ENCODE measurements around the gene CYP24A1.

CYP24A1 gene

DNA sequence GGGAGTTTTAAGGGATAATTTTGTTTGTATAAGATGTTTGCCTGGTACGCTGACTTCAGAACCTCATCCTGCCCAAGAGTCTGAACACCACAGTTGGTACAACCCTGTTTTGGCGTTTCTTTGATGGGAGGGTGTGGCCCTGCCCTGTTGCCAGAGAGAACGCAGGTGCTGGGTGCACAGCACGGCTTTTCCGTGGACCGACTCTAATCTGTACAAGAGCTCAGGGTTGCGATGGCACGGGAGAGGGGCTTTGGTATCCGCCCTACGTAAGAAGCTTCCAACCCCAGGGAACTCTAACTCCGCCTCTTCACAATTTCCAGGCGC is 1.3 kb downstream of the CYP24A1 start:
- TF ChIP-seq, protein P1, sequence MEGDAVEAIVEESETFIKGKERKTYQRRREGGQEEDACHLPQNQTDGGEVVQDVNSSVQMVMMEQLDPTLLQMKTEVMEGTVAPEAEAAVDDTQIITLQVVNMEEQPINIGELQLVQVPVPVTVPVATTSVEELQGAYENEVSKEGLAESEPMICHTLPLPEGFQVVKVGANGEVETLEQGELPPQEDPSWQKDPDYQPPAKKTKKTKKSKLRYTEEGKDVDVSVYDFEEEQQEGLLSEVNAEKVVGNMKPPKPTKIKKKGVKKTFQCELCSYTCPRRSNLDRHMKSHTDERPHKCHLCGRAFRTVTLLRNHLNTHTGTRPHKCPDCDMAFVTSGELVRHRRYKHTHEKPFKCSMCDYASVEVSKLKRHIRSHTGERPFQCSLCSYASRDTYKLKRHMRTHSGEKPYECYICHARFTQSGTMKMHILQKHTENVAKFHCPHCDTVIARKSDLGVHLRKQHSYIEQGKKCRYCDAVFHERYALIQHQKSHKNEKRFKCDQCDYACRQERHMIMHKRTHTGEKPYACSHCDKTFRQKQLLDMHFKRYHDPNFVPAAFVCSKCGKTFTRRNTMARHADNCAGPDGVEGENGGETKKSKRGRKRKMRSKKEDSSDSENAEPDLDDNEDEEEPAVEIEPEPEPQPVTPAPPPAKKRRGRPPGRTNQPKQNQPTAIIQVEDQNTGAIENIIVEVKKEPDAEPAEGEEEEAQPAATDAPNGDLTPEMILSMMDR (IDR thresholded peaks at IDR 0.05) = no peak
- no peak overlapping the region for H3K27ac ChIP-seq
- H3K36me3 ChIP-seq = no peaks in the 10 kb centered on the region
- peaks cover 25% of the 10 kb centered on the region in 2 experiments for H3K4me1 ChIP-seq (ENCODE audit: control insufficient read depth in 1 of 2, insufficient read depth in 1 of 2, low read depth in 1 of 2, low read length in 1 of 2)
- H3K4me3 ChIP-seq (ENCODE audit: low read depth in 1 of 2, low read length in 1 of 2) = no peak overlapping the region
- H3K27me3 ChIP-seq = peaks cover 66% of the 10 kb centered on the region
- no peaks in the 10 kb centered on the region for H3K9me3 ChIP-seq

DNA sequence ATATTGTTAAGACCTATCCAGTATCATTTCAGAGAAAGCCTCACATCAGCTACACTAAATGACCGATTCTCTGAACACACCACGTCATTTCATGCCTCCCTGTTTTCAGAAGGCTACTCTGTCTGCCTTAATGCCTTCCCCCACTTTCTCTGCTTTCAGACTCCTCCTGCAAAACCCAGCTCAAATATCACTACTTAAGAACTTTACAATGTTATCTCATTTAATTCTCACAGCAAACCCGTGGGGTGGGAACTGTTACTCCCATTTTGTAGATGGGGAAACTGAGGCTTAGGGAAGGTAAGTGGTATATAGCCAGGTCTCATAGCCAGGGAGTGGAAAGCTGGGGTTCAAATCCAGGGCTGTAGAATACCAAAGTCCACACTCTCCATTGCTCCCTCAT is 2.8 kb downstream of the CYP24A1 start:
- TF ChIP-seq, protein P1 (IDR thresholded peaks at IDR 0.05) = no peak
- Histone ChIP-seq H3K4me3 (ENCODE audit: low read depth in 1 of 2, low read length in 1 of 2) (no peak overlapping the region), H3K4me1 (ENCODE audit: control insufficient read depth in 1 of 2, insufficient read depth in 1 of 2, low read depth in 1 of 2, low read length in 1 of 2) (peaks cover 25% of the 10 kb centered on the region in 2 experiments), H3K27me3 (peaks cover 82% of the 10 kb centered on the region), H3K27ac (no peak overlapping the region), H3K9me3 (no peaks in the 10 kb centered on the region), H3K36me3 (no peaks in the 10 kb centered on the region)

DNA sequence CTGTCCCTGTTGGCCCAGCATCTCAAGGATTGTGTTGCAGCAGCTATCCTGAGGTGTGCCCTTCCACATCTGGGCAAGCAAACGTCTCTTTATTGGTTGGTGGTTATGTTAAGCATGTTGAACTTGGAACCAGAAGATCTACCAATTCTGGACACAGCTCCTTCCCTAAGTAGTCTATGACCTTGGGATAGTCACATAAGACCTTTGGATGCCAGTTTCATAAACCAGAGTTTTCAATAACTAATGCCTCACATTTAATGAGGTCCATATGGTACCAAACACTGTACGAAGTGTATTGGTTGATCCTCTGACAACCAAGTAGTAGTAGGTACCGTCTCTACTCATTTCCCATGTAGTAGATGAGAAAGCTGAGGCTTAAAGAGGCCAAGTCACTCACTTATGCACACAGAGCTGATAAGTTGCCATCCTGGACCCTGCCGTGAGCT is 3.7 kb downstream of the CYP24A1 start:
- TF ChIP-seq, protein P1 (IDR thresholded peaks at IDR 0.05) = no peak
- Histone ChIP-seq H3K27ac (no peak overlapping the region), H3K9me3 (no peaks in the 10 kb centered on the region), H3K4me3 (ENCODE audit: low read depth in 1 of 2, low read length in 1 of 2) (no peak overlapping the region), H3K27me3 (peaks cover 91% of the 10 kb centered on the region), H3K36me3 (no peaks in the 10 kb centered on the region), H3K4me1 (ENCODE audit: control insufficient read depth in 1 of 2, insufficient read depth in 1 of 2, low read depth in 1 of 2, low read length in 1 of 2) (peaks cover 22 to 24% of the 10 kb centered on the region in 2 experiments)

DNA sequence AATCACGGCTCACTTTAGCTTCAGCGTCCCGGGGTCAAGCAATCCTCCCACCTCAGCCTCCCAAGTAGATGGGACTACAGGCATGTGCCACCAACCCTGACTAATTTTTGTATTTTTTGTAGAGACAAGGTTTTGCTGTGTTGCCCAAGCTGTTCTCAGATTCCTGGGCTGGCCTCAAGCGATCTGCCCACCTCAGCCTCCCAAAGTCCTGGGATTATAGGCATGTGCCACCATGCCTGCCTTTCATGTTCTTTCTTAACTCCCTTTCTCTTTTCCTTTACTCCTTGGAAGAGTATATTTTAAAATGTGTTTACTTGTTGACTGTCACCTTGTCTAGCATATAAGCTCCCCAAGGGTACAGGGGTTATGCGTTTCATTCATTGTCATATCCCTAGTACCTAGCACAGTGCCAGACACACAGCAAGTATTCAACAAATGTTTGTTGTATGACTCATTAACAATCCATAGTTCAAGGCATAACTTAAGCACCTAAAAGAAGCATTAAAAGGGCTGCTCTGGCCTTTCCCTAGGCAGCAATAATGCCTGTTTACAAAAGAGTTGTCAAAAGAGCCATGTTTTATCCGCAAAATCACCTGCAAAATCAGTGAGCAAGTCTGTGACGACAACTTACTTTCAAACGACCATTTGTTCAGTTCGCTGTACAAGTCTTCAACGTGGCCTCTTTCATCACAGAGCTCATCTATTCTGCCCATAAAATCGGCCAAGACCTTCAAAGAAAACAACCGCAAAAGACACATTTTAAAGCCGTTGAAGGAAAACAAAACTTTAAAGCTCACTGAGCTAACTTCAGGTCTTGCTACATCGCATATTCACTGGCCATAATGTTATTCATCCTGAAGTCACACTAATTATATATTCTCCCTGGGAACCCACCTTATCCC is 4.6 kb downstream of the CYP24A1 start:
- no peaks in the 10 kb centered on the region for H3K36me3 ChIP-seq
- peaks cover 16 to 17% of the 10 kb centered on the region in 2 experiments for H3K4me1 ChIP-seq (ENCODE audit: control insufficient read depth in 1 of 2, insufficient read depth in 1 of 2, low read depth in 1 of 2, low read length in 1 of 2)
- TF ChIP-seq, protein P1 (IDR thresholded peaks at IDR 0.05) = no peak
- H3K27me3 ChIP-seq = peaks cover 97% of the 10 kb centered on the region
- no peaks in the 10 kb centered on the region for H3K9me3 ChIP-seq
- H3K27ac ChIP-seq = no peak overlapping the region
- H3K4me3 ChIP-seq (ENCODE audit: low read depth in 1 of 2, low read length in 1 of 2) = no peak overlapping the region

DNA sequence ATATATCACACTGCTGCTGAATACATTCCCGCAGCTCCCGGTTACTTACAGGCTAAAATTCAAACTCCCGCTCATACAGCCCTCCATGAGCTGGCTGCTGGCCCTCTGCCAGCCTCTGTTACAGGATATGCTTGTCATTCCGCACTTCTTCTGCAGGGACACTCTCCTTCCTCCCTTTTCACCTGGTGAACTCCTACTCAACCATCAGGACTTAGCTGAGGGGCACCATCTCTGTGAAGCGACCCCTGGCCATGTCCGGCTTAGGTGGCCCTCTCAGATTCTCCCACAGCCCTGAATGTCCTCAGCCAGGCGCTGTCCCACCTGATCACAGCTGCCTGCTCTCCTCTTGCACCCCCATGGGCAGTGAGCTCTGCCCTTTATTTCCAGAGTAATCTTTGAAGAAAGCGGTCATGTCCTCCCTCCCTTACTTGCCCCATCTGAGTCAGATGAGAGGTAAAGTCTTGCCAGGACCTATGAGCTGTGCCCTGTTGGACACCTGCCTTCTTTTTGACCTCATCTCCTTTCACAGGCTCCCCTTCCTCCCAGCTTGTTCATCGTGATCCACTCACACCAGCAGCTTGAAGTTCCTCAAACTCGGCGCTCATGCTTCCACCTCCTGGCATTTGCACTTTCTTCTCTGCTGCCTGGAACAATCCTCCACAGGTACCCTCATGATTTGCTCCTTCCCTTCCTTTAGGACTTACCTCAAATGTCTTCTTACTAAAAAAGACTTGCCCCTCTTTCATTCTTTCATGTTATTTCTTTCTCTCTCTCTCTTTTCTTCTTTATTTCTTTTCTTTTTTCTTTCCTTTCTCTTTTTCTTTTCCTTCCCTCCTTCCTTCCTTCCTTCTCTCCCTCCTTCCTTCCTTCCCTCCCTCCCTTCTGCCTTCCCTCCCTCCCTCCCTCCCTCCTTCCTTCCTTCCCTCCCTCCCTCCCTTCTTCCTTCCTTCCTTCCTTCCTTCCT is 5.6 kb downstream of the CYP24A1 start:
- no peak overlapping the region for H3K27ac ChIP-seq
- TF ChIP-seq, protein P1 (IDR thresholded peaks at IDR 0.05) = no peak
- no peaks in the 10 kb centered on the region for H3K36me3 ChIP-seq

More for the DNA sequence above, 5.6 kb downstream of the CYP24A1 start:
- H3K4me3 ChIP-seq (ENCODE audit: low read depth in 1 of 2, low read length in 1 of 2) = no peak overlapping the region
- H3K9me3 ChIP-seq = no peaks in the 10 kb centered on the region
- H3K4me1 ChIP-seq (ENCODE audit: control insufficient read depth in 1 of 2, insufficient read depth in 1 of 2, low read depth in 1 of 2, low read length in 1 of 2) = peaks cover 6 to 8% of the 10 kb centered on the region in 2 experiments
- peaks cover 92% of the 10 kb centered on the region for H3K27me3 ChIP-seq

All from neutrophil (primary cell).